Glomerular visceral epithelial cell (primary cell): ENCODE measurements around the gene GZMB.
"Not testable (repeated sequence)": the region's sequence is repeated elsewhere in the genome, so short reads cannot be mapped to it uniquely, and the experiment has no call there.

Source experiments
- DNase-seq: peaks from one replicate; pipeline ENCODE4 v3.0.0-alpha.2; 2016; ENCODE audit errors: extremely low spot score

The GZMB gene

GRCh38 chr14:24631749-24632335, 2.1 kb downstream of the GZMB start:
- DNase-seq, result no peak

DNA sequence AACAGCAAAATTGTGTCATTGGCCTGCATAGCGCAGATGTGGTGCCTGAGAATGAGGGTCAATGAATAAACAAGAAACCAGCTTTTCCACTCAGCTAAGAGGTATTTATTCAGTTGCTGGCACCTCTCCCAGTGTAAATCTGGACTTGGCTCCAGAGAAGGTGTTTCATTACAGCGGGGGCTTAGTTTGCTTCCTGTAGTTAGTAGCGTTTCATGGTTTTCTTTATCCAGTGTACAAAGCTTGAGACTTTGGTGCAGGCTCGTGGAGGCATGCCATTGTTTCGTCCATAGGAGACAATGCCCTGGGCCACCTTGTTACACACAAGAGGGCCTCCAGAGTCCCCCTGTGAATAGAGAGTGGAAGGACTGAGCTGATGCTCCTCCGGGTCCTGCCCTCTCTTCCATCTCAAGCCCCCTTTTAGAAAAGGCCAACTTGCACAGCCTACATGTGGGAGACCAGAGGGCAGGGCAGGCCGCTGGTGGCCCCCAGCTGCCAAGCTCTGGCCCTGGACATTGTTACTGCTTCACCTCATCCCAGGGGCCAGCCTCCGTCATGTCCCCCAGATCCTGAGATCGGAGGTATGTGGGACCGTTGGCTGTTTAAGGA, 3.0 kb downstream of the GZMB start:
- DNase-seq, result no peak

DNA sequence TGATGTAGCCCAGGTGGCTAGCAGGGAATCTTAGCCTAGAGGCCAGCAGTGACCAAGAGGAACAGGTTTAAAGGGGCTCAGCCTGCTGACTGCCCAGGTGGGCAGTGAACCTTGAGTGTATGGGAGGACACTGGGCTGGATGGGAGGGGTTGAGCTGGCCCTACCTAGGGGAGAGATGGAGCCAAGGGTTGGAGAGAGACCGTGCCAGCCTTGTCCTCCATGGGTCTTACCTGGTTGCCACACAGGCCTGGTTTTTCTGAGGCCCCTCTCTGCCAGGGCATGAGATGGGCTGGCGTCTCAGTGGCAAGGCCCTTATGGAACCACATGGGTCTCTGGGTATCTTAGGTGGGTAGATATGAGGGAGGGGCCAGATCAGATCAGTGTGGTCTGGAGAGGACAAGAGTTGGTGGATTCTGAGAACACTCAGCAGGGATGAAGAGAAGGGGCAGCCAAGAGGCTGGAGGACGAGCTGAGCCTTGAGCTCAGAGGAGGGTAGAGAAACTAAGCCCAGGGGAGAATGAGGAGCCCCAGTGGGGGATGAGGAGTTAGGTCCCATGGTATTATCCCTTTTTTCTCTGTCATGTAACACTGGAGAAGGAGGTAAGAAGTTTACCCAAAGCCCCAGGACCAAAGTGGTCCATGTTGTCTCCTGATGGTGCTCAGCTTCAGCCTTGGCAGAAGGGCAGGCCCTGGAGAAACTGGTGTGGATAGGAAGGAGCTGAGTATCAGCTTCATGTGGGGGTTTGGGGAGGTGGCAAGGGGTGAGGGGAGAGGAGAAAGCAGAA, 3.7 kb downstream of the GZMB start:
- no peak for DNase-seq

GRCh38 chr14:24629521-24629920, 4.5 kb downstream of the GZMB start:
- no peak for DNase-seq

- DNase-seq, result no peak
Observed at GRCh38 chr14:24613747-24614146, 20.2 kb downstream of the GZMB start.

DNA sequence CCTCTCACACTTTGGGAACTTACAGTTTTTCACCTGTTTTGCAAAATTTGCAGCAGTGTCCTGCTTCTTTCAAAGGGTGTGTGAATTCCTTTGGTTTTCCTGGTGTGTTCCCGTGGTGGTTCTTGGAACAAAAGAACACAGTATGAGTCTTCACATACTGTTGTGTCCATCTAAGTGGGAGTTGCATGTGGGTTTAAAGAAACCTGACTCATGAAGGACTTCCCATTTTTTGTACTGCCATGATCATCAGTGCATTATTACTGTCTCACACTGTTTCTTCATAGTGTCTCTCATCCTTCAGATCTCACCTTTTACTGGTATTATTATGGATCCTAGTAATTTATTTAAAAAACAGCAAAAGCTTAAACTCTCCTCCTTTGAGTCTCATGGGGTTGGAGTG, 20.7 kb downstream of the GZMB start:
- no peak for DNase-seq

- no peak for DNase-seq
Observed at GRCh38 chr14:24612196-24612595, 21.8 kb downstream of the GZMB start.

- no peak for DNase-seq
Observed at GRCh38 chr14:24609655-24610344, 24.2 kb downstream of the GZMB start, which contains the start of gene GZMH. GZMH (minus strand) TSS chr14:24609685; CDS start chr14:24609613, 72 bp downstream.

DNA sequence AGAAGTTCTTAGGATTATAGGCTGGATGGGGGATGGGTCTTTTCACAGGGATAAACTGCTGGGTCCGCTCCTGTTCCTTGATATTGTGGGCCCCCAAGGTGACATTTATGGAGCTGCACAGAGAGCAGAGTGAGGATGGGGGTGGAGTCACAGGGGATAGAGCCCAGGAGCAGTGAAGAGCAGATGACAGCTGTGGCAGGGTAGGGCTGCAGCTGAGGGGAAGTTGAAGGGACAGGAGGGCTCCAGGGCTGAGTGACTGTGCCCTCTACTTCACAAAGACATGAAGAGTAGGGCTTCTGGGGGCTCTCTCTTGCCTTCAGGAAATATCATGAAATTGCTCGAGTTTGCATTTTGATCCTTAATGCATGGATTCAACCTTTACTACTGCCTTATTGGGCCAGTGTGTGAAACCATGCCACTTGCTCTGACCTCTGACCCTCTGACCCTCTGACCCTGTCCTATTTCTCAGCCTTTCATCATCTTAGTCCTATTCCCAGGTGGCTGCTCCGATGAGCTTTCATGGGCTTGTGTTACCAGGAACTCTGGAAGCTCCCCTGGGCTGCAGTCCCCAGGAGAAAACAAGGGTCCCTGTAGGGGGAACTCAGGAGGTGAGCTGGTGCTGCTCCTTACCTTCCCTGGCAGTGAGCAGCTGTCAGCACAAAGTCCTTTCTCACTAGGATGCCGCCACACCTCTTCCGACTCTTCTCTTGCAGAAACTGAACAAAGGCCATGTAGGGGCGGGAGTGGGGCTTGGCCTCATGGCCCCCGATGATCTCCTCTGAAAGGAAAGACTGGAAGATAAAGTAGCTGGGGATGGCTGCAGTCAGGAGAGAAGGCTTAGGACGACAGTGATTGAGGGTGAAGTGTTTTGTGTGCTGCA, 26.1 kb downstream of the GZMB start:
- DNase-seq, result no peak

GRCh38 chr14:24607081-24607480, 26.9 kb downstream of the GZMB start:
- DNase-seq, result no peak

DNA sequence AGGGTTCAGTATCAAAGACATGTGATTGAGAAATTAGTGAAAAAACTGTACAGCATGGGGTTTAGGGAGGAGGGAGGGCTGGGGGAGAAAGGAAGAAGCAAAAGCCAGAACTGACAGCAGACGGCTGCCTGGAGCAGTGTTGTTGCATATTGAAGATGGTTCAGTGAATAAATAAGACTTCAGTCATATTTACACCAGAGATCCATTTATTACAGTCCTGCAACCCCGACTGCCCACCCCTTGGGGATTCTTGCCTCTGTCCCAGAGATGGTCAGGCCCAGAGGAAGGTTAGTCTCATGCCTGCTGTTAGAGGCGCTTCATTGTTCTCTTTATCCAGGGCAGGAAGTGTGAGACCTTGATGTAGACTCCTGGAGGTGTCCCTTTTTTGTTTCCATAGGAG, 27.7 kb downstream of the GZMB start:
- DNase-seq, result no peak

DNA sequence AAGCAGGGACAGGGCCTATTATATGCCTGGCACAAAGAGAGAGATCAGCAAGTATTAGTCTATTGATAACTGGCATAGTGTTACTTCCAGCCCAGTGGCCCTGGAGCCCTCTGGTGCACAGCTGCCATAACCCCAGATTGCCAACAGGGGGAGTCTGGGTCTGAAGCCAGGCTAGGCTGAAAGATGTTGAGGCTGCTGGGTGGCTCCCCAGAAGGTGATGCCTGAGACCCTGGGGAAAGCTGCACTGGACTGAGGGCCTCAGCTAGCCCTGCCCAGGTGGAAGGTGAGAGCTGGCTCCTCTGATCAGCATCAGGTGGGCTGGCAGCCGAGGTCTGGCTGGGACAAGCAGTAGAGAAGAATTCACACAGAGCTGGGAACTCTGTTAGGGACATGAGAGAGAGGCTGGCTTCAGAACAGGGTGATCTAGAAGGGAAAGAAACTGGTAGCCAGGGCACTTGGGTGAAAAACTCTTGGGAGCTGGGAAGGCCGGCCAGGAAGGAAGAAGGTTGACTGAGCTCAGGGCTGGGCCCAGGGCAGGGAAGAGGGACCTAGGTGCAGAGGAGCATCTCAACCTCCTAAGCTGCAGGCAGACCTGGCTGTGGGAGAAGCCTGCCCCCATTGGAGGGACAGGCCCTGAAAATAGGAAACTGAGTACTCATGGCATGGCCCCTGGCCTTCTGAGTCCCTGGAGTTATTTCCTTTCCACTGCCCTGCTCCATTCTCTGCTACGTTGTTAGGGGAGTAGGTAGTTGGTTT, 28.4 kb downstream of the GZMB start:
- DNase-seq, result peak; percentile 31

- no peak for DNase-seq
Observed at GRCh38 chr14:24597403-24597802, 36.6 kb downstream of the GZMB start.

DNA sequence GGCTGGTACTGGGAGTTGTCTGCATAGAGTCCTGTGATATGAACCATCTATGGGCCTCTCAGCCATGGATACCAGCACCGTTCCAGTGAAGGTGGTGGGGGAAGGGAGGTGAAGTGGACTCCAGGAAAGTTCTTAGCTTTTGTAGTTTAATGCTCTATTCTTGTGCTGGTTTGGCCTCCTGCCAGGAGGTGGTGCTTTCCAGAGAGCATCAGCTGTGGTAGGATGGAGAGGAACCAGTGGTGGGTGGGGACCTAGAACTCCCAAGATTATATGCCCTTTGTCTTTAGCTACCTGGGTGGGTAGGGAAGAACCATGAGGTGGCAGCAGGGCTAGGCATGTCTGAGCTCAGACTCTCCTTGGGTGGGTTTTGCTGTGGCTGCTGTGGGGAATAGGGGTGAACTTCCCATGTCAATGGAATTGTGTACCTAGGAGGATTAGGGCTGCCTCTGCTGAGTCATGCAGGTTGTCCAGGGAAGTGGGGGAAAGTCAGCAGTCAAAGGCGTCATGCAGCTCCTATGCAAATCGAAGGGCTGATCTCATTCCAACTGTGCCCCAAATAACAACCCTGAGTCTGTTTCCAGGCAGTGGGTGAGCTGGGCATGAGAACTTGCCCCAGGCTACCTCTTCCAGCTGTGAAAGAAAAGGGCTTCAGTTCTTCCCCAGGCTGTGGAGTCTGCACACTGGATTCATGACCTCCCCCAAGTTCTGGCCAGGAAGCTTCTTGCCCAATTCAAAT, 38.7 kb downstream of the GZMB start:
- DNase-seq, result no peak

DNA sequence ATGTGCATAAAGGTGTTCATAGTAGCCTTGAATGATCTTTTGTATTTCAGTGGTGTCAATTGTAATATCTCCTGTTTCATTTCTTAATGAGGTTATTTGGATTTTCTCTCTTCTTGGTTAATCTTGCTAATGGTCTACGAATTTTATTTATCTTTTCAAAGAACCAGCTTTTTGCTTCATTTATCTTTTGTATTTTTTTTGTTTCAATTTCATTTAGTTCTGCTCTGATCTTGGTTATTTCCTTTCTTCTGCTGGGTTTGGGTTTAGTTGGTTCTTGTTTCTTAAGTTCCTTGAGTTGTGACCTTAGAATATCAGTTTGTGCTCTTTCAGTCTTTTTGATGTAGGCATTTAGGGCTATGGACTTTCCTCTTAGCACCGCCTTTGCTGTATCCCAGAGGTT, 43.0 kb downstream of the GZMB start:
- DNase-seq, result not testable (repeated sequence)

DNA sequence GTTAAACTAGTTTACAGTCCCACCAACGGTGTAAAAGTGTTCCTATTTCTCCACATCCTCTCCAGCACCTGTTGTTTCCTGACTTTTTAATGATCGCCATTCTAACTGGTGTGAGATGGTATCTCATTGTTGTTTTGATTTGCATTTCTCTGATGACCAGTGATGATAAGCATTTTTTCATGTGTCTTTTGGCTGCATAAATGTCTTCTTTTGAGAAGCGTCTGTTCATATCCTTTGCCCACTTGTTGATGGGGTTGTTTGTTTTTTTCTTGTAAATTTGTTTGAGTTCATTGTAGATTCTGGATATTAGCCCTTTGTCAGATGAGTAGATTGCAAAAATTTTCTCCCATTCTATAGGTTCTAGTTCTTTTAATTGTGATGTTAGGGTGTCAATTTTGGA, 49.6 kb downstream of the GZMB start:
- DNase-seq, result not testable (repeated sequence)
